Endothelial cell of umbilical vein (primary cell): ENCODE data around the gene SMARCC2. TPM values are rescaled to one million over a fixed set of nuclear protein-coding genes. Genes with fewer than 3 reads are reported as not detected.
A peak's percentile ranks its signal among the peaks of the same experiment; 100 is the strongest.

Experiments
- BruUV-seq: library from RNA; stranded (reverse); fragments of 400-500 nt; replicated peaks from 2 replicates; lab custom pipeline; 2021; lab: Mats Ljungman, UMichigan
- CTCF ChIA-PET: fragments of 300-600, 350-600 bp; sonication (Branson Sonifier 250); formaldehyde crosslinking; loops from one replicate; lab custom pipeline; 2021; ENCODE audit warnings: antibody characterized with exemption, inconsistent platforms; lab: Charles Lee
- POLR2A ChIA-PET: fragments of 300-600, 350-600 bp; sonication (Branson Sonifier 250); formaldehyde crosslinking; loops from one replicate; lab custom pipeline; 2021; ENCODE audit warnings: antibody characterized with exemption, inconsistent platforms; lab: Charles Lee
- DNase-seq: peaks from one replicate; pipeline ENCODE4 v3.0.0-alpha.2; 2011; ENCODE audit warnings: low read depth, low spot score
- FAIRE-seq: peaks from 2 replicates; lab custom pipeline; 2011; peaks lifted over from hg19 to GRCh38; lab: Jason Lieb, UNC
- H2AFZ ChIP-seq: 2 replicates; pipeline ENCODE4 v1.6.0; 2012; ENCODE audit warnings: low read depth, low read length, control low read depth, inconsistent platforms
- H3K27ac ChIP-seq: 2 replicates; pipeline ENCODE4 v1.5.1; 2011; ENCODE audit warnings: low read depth, mild to moderate bottlenecking, control low read depth, low read length, moderate library complexity; ENCODE audit not compliant: insufficient read depth
- H3K27me3 ChIP-seq, 2 experiments: 2 replicates each; pipeline versions ENCODE4 v1.6.0 to v1.6.1; 2011; ENCODE audit warnings: low read length in 2 of 2, mixed read lengths in 1 of 2; ENCODE audit not compliant: control insufficient read depth in 2 of 2, insufficient read depth in 2 of 2
- H3K36me3 ChIP-seq, 2 experiments: 2 replicates in 1 of 2; 3 replicates in 1 of 2; pipeline ENCODE4 v1.5.1; 2011; ENCODE audit warnings: low read length in 2 of 2, mild to moderate bottlenecking in 1 of 2, moderate library complexity in 1 of 2; ENCODE audit not compliant: control insufficient read depth in 2 of 2, insufficient read depth in 2 of 2; ENCODE audit errors: extremely low read depth in 1 of 2
- H3K4me1 ChIP-seq: 3 replicates; pipeline ENCODE4 v1.5.1; 2011; ENCODE audit warnings: mild to moderate bottlenecking, low read length; ENCODE audit not compliant: control insufficient read depth, insufficient read depth; ENCODE audit errors: extremely low read depth
- H3K4me2 ChIP-seq: 2 replicates; pipeline ENCODE4 v1.6.1; 2011; ENCODE audit warnings: low read length, control low read depth, mixed read lengths; ENCODE audit not compliant: insufficient read depth
- H3K4me3 ChIP-seq, 3 experiments: fragments of 200-600 bp in 1 of 3; sonication (generic), shearing (Covaris generic) in 1 of 3; replicated peaks in 1 of 3; 2 replicates each; pipeline ENCODE4 v1.5.1; 2011 to 2016; ENCODE audit warnings: control low read depth in 3 of 3, low read length in 3 of 3, mild to moderate bottlenecking in 2 of 3, inconsistent platforms in 1 of 3, low read depth in 1 of 3, moderate library complexity in 1 of 3; ENCODE audit not compliant: insufficient read depth in 1 of 3
- H3K79me2 ChIP-seq: 2 replicates; pipeline ENCODE4 v1.6.0; 2012; ENCODE audit warnings: low read length, inconsistent platforms; ENCODE audit not compliant: control insufficient read depth, insufficient read depth
- H3K9ac ChIP-seq: replicated peaks from 2 replicates; pipeline ENCODE3; 2011; ENCODE audit warnings: low read length, control low read depth; ENCODE audit not compliant: insufficient read depth; ENCODE audit errors: extremely low read depth
- H3K9me1 ChIP-seq: replicated peaks from 3 replicates; pipeline ENCODE4 v1.6.0; 2011; ENCODE audit warnings: mild to moderate bottlenecking, low read length; ENCODE audit not compliant: control insufficient read depth, insufficient read depth; ENCODE audit errors: extremely low read depth
- H3K9me3 ChIP-seq: replicated peaks from 2 replicates; pipeline ENCODE4 v1.5.1; 2012; ENCODE audit warnings: low read length, inconsistent platforms; ENCODE audit not compliant: control insufficient read depth, insufficient read depth
- H4K20me1 ChIP-seq: replicated peaks from 2 replicates; pipeline ENCODE3; 2011; ENCODE audit warnings: mild to moderate bottlenecking, low read length; ENCODE audit not compliant: control insufficient read depth, insufficient read depth; ENCODE audit errors: extremely low read depth
- EZH2 ChIP-seq: IDR thresholded peaks from 2 replicates; pipeline ENCODE4 v1.6.1; 2012; ENCODE audit warnings: borderline replicate concordance, low read depth, mild to moderate bottlenecking, moderate library complexity, low read length, inconsistent platforms; ENCODE audit not compliant: severe bottlenecking
- FOS ChIP-seq: IDR thresholded peaks from 2 replicates; pipeline ENCODE4 v1.6.1; 2011; ENCODE audit warnings: mild to moderate bottlenecking, low read length, moderate library complexity, borderline replicate concordance; ENCODE audit not compliant: insufficient read depth
- GATA2 ChIP-seq: IDR thresholded peaks from 2 replicates; pipeline ENCODE4 v1.7.0; 2011; ENCODE audit warnings: low read depth, mild to moderate bottlenecking, moderate library complexity, mixed read lengths, low read length; ENCODE audit not compliant: insufficient read length, insufficient read depth
- JUN ChIP-seq: IDR thresholded peaks from 2 replicates; pipeline ENCODE4 v1.6.1; 2011; ENCODE audit warnings: borderline replicate concordance, low read depth; ENCODE audit not compliant: insufficient read length, insufficient read depth
- MYC ChIP-seq: IDR thresholded peaks from one replicate; pipeline ENCODE4 v1.6.1; 2011; ENCODE audit warnings: mild to moderate bottlenecking, low read depth, low read length
- POLR2A ChIP-seq: IDR thresholded peaks from 2 replicates; pipeline ENCODE4 v1.6.1; 2012; ENCODE audit warnings: low read depth, mild to moderate bottlenecking, control low read depth, low read length
- POLR2AphosphoS5 ChIP-seq: IDR thresholded peaks from 2 replicates; pipeline ENCODE4 v1.6.1; 2012; ENCODE audit warnings: low read depth, mild to moderate bottlenecking, control low read depth, low read length, moderate library complexity; ENCODE audit not compliant: insufficient read depth
- dilution Hi-C: fragments of 300-500 bp; cut with MboI; formaldehyde crosslinking; loops from one replicate; pipeline ENCODE4 v1.15.0; 2019; ENCODE audit warnings: low sequenced_read_pairs; ENCODE audit not compliant: extremely low pct_ligation_motif_present
- intact Hi-C: fragments of 100-400 bp; cut with micrococcal nuclease; formaldehyde crosslinking; loops from one replicate; pipeline ENCODE4 v1.10.0; 2022
- polyA plus RNA-seq, 4 experiments: library from polyadenylated mRNA; depleted of rRNA in 3 of 4; stranded (reverse) in 3 of 4; unstranded in 1 of 4; fragments of >200 nt; gene quantifications; 2 replicates each; pipeline versions ENCODE4 v1.2.1 to v1.2.3, GENCODE V29; 2011 to 2012; ENCODE audit warnings: missing spikeins in 1 of 4
- total RNA-seq: library from RNA; stranded (reverse); gene quantifications from 2 replicates; pipeline ENCODE4 v1.2.3, GENCODE V29; 2021
- TF ChIP-seq, protein P1 (sequence below), 2 donors: IDR thresholded peaks; 1 replicate in 1 of 2; 2 replicates in 1 of 2; pipeline ENCODE4 v1.5.1; 2011; ENCODE audit warnings: low read length in 2 of 2, mild to moderate bottlenecking in 2 of 2, moderate library complexity in 2 of 2, control low read depth in 1 of 2, inconsistent platforms in 1 of 2, low read depth in 1 of 2; ENCODE audit not compliant: insufficient read depth in 1 of 2; ENCODE audit errors: extremely low read depth in 1 of 2
- TF ChIP-seq, protein P2 (sequence below): IDR thresholded peaks from 2 replicates; pipeline ENCODE4 v1.6.1; 2011; ENCODE audit not compliant: insufficient read depth, insufficient read length

Gene SMARCC2
- total and polyA plus RNA-seq, 2 donors (not counting 3 experiments of a cell fraction or from before 2014, with no cell fraction given) = 51.9 to 121 TPM

DNA sequence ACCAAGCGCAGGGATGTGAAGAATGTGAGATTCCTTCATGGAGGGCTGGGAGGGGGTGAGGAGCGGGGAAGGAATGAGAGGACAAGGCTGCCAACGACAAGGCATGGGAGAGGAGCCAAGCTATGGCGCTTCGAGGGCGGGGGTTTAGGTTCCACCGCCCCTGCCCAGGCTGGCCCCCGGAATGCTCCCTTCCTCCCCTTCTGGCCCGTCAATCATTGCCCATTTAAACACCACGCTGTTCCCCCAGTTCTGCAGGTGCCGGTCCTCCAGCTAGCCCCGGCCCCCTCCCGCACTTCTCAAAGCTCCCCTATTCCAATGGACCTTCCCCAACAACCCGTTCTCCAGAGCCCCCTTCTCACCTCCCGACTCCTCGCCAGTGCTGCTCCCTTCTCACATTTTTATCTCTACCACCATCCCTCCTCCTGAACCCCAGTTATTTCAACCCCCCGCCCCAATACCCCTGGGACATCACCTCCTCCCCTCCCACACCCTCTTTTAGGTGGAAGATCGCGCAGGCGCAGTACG, 32.0 kb upstream of the SMARCC2 start:
- Histone ChIP-seq H2AFZ (peak overlapping the region; percentile 48), H3K27ac (peak overlapping the region; percentile 95), H3K27me3 (no peaks in the 10 kb centered on the region), H3K9me3 (no peaks in the 10 kb centered on the region), H4K20me1 (no peaks in the 10 kb centered on the region), H3K36me3 (peaks cover 3 to 4% of the 10 kb centered on the region in 2 experiments), H3K9ac (peak overlapping the region; percentile 94), H3K9me1 (no peaks in the 10 kb centered on the region), H3K4me2 (peak overlapping the region; percentile 64), H3K79me2 (peaks cover 27% of the 10 kb centered on the region), H3K4me1 (peaks cover 19% of the 10 kb centered on the region), H3K4me3 (peak overlapping the region; percentile 80 to 93 (median 82))
- POLR2A ChIA-PET = interaction anchor here (0.6 to 3.2 kb wide), 13 partner anchors 10 to 228 kb away, joined by 3 to 37 read pairs (median 5); partner anchors contain the start of genes ANKRD52, CNPY2, ESYT1 and SMARCC2
- dilution Hi-C loops (no loop called here), intact Hi-C loops (no loop called here)
- no TSS peak for BruUV-seq
- FAIRE-seq (peak; percentile 70), DNase-seq (peak; percentile 70)
- CTCF ChIA-PET = interaction anchor here (0.9 to 4.0 kb wide), 18 partner anchors 10 to 483 kb away, joined by 3 to 75 read pairs (median 6); partner anchors contain the start of genes ANKRD52, SMARCC2 and ZC3H10
- TF ChIP-seq JUN (no peak), MYC (no peak), GATA2 (no peak), POLR2AphosphoS5 (no peak), FOS (no peak), POLR2A (no peak), EZH2 (no peak)
- TF ChIP-seq, protein P1, sequence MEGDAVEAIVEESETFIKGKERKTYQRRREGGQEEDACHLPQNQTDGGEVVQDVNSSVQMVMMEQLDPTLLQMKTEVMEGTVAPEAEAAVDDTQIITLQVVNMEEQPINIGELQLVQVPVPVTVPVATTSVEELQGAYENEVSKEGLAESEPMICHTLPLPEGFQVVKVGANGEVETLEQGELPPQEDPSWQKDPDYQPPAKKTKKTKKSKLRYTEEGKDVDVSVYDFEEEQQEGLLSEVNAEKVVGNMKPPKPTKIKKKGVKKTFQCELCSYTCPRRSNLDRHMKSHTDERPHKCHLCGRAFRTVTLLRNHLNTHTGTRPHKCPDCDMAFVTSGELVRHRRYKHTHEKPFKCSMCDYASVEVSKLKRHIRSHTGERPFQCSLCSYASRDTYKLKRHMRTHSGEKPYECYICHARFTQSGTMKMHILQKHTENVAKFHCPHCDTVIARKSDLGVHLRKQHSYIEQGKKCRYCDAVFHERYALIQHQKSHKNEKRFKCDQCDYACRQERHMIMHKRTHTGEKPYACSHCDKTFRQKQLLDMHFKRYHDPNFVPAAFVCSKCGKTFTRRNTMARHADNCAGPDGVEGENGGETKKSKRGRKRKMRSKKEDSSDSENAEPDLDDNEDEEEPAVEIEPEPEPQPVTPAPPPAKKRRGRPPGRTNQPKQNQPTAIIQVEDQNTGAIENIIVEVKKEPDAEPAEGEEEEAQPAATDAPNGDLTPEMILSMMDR (IDR thresholded peaks at IDR 0.05; ENCODE audit: extremely low read depth in 1 of 2, insufficient read depth in 1 of 2, low read depth in 1 of 2, low read length in 2 of 2) = no peak
- TF ChIP-seq, protein P2, sequence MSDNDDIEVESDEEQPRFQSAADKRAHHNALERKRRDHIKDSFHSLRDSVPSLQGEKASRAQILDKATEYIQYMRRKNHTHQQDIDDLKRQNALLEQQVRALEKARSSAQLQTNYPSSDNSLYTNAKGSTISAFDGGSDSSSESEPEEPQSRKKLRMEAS = no peak
